NCI-H524 treated with DMSO at 0.1 percent for 48 hours (cell line): Measurements from ENCODE around the gene CEND1.
A peak's percentile ranks its signal among the peaks of the same experiment; 100 is the strongest.

Experiments used
- DNase-seq: peaks from one replicate; lab custom pipeline; 2025; lab: John Stamatoyannopoulos, UW

CEND1 gene

DNA sequence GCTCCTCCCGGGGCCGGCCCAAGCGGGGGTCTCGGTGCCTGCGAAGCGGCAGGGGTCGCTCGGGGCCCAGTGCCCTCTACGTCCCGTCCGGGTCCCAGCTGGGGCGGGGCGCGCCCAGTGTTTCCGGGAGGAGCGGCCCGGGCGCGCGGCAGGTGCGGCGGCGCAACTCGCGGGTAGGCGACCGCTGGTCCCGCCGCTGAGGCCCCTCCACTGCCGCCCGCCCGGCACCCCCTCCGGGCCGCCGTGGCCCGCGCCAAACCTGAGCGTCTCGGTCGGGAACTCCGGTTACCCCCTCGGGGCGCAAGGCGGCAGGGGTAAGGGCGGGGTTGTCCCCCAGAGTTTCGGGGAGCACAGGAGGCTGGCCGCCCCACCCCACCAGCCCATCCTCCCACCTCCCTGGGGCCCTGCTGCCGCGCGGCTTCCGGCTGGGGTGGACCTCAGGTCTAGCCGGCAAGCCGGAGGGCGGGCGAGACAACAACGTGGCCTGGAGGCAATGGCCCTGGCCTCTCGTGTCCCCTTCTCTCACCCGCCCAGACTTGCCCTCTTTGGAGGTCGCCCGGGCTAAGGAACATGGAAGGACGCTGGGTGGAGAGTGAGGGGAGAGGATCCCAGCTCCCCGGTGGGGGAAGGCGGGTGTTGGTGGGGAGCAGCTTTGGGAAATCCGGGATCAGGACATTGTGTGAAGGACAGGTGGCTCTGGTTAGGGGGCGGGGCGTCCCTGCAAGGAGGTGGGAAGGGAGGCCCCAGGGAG lies 37.4 kb upstream of the CEND1 start:
- no peak for DNase-seq

DNA sequence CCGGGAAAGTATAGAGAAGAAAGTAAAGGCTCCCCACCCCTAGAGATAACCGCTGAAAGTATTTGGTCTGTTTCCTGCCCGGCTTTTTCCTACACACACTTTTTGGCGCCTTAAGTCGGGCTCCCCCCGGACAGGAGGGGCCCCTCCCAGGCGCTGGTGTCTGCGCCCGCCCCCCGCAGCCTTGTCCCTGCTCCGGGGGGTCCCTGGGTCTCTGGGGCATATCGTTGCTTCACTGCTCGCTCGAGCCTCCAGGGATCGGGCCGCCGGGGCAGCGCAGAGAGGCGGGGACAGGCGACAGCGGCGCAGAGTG lies 36.9 kb upstream of the CEND1 start:
- no peak for DNase-seq

DNA sequence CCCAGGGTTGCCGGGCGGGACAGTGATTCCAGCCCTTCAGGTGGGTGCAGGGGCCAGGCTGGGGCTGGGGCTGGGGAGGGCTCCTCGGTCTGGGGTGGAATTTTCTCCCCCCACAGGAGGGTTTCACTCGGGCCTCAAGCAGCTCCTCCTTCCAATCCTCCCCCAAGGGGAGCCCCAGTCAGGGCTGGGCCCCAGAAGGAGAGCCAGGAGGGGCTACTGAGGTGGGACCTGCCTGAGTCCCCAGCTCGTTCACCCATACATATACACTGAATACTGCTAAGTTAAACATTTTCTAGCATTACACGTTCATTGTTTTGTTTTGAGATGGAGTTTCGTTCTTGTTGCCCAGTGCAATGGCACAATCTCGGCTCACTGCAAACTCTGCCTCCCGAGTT lies 36.3 kb upstream of the CEND1 start:
- no peak for DNase-seq

DNA sequence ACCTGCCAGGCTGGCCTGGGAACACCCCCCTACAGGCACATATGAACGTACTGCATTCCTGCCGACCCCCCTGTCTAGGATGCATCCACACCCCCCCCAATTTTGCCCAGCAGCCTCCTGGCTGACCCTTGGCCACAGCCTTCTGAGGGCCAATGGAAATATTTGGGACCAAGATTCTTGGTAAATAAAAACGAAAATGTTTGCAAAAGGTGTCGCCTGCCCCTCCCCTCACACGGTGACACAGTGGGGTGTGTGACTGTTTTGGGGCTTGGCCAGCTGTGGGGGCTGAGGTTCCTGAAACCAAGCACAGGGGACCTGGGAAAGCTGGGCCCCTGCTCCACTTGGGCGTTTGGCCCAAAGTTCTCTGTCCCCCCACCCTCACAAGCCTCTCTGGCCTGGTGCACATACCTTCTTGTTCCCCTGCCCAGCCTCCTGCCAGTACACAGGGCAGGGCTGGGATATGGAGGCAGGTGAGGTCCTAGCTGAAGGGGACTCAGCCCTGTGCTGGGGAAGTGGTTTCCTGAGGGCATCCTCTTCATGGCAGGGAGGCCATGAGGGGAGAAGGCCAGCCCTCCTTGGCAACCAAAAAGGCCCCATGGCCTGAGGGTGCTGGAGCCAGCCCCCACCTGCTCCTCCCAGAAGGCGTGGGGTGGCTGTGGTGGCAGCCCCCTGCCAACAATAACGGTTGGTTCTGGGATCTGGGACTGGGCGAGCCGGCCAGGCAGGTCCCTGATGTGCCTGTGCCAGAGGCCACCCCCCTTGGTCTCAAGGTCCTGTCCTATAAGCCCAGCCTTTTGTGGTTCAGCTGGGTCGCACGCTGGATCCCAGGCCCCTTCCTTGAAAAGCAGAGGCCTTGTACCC lies 35.7 kb upstream of the CEND1 start:
- DNase-seq, result no peak

DNA sequence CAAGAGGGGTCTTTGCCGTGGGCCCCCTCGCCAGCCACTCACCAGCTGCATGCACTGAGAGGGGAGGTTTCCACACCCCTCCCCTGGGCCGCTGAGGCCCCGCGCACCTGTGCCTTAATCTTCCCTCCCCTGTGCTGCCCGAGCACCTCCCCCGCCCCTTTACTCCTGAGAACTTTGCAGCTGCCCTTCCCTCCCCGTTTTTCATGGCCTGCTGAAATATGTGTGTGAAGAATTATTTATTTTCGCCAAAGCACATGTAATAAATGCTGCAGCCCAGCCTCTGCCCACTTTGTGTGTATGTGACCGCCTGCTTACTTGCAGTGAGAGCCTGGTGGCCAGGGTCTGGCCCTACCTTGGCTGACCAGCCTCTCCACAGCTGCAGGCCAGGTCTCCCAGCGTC lies 35.1 kb upstream of the CEND1 start:
- DNase-seq, result no peak

DNA sequence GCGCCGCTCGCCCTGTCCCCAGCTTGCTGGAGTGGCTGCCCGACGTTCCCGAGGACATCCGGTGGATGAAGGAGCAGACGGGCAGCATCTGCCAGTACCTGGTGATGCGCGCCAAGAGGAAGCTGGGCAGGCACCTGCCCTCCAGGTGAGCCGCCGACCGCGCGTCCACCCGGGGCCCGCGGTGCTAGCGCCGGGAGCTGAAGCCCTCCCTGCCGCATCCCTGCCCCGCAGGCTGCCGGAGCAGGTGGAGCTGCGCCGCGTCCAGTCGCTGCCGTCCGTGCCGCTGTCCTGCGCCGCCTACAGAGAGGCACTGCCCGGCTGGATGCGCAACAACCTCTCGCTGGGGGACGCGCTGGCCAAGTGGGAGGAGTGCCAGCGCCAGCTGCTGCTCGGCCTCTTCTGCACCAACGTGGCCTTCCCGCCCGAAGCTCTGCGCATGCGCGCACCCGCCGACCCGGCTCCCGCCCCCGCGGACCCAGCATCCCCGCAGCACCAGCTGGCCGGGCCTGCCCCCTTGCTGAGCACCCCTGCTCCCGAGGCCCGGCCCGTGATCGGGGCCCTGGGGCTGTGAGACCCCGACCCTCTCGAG lies 34.5 kb upstream of the CEND1 start:
- DNase-seq, result peak; percentile 32

DNA sequence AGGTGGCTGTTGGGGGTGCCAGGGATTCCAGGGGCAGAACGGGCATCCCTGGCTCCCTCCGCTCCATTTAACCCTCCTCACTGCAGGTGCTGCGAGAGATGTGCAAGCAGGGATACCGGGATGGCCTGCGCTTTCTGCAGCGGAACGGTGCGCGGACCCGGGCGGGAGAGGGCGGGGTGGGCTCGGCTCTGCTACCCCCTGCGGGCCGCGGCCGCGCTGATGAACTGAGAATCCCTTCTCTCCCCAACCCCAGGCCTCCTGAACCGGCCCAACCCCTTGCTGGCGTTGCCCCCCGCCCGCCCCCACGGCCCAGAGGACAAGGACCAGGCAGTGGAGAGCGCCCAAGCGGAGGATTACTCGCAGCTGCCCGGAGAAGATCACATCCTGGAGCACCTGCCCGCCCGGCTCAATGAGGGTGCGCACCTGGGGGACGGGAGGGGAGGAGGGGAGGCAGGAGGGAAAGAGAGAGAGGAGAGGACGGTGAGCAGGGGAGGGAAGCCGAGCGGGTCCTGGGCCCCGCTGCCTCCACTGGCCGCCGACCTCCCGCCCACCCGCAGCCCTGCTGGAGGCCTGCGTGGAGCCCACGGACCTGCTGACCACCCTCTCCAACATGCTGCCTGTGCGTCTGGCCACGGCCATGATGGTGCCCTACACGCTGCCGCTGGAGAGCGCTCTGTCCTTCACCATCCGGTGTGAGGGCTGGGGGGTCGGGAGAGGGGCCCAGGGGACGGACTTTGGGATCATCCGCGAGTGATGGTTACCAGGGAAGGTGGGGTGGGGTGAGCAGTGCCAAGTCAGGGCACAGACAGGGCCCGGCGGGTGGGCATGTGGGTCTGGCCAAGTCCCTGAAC lies 33.8 kb upstream of the CEND1 start:
- DNase-seq, result no peak

DNA sequence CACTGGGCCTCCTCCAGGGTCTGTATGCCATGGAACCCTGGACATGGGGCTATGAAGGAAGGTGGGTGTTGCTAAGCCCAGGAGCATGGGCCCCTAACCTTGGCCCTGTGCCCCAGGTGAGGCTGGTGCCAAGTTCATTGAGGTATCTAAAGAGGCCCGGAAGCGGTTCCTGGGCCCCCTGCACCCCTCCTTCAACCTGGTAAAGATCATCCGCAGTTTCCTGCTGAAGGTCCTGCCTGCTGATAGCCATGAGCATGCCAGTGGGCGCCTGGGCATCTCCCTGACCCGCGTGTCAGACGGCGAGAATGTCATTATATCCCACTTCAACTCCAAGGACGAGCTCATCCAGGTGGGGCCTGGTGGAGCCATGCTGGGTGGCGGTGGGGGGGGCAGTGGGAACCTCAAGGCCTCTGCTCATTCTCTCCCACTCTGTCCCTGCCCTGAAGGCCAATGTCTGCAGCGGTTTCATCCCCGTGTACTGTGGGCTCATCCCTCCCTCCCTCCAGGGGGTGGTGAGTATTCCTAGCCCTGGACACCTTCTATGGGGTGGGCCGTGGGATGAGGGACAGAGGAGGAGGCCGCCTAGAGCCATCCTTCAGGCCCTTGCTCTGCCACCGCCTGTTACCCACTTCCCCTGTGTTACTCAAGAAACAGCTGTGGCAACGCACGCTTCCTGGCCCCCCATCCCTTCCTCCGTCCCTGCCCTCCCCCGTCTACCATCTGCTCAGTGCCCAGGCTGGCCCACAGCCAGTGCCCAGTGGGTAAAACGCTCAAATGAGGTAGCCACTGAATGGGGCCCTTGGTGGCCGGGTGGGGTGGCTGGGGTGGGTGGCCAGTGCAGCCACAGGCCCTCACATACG lies 31.9 kb upstream of the CEND1 start:
- no peak for DNase-seq

DNA sequence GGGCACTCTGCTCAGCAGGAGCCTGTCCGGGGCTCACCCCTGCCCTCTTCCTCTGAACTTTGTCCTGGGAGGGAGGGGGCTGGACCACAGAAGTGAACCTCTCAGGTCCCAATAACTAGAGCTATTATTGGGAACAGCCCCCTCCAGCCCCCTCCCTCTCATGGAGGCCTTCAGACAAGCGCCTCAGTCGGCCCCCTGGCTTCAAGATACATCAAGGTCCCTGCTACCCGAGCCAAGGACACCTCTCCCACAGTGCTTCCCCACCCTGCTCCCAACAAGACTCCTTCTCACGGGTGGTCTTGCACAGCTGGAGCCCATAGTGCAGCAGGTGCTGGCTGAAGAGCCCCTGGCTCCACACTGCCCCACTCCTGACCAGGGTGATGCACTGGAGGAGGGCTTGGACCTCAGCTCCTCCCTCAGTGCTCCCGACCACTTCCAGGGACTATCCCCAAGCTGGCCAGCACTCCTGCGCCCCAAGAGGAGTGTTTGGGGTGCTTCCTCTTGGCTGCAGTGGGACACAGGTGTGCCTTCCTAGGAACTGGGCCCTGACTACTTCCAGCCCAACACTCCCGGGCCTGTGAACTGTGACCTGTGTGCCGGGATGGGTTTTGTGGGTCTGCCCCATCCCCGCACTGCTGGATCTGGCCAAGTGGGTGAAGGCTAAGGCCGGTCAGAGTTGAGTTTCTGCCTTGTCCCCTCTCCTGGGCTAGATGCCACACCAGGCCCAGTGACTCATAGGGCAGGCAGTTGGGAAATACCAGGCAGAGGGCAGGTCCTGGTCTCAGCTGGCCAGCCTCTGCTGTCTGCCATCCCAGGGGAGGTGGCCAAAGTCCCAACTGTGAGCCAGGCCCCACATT lies 31.0 kb upstream of the CEND1 start:
- DNase-seq, result no peak

DNA sequence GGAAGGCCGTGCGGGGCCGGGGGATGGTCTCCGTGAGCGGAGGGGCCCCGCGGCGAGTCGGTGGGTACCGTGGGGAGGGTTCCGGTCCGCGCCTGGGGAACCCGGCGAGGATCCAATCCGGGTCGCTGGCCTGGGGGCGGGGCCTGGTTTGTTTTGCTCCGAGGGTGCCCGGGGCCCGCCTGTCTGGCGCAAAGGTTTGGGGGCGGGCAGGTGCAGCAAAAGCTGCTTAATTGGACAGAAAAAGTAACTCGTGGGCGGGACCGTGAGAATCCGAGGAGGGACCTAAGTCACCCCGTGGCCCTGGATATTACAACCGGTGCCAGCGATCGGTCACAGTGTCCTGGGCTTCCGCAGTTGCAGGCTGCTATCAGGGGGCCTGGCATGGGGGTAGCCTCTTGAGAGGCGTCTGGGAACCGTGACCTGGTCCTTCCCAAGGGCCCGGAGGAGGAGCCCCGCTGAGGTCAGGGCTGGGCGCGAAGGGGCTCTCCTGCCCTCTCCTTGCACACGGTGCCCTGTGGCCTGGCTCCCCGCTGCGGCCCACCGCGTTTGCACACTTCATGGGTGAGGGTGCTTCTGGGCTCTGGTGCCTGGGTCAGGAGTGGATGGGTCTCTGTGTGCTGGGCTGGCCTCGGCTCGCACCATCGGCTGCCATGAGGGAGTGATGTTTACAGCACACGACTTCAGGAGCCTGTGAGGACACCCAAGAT lies 30.2 kb upstream of the CEND1 start:
- peak; percentile 29 for DNase-seq

DNA sequence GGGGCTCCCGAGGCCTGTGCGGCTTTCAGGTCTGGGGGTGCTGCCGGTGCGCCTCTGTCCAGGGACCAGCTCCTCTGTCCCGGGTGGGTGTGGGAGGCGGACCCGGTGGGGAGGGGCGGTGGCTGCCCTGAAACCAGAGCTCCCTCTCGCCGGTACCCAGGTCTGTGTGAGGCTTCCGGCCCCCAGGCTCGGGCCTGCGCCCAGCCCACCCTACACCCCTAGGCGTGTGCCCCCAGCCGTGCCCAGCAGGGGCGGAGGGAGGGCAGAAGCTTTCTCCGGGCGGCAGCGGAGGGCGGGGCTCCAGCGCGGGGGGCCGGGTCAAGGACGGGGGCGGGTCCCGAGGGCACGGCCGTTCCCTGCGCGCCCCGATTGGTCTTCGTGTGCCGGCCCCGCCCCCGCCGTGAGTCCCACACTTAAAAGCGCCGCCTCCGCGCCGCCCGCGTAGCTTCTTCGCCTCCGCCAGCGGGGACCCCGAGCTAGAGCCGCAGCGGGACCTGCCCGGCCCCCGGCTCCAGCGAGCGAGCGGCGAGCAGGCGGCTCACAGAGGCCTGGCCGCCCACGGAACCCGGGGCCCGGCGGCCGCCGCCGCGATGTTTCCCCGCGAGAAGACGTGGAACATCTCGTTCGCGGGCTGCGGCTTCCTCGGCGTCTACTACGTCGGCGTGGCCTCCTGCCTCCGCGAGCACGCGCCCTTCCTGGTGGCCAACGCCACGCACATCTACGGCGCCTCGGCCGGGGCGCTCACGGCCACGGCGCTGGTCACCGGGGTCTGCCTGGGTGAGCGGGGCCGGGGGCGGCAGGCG lies 29.4 kb upstream of the CEND1 start:
- DNase-seq, result no peak

DNA sequence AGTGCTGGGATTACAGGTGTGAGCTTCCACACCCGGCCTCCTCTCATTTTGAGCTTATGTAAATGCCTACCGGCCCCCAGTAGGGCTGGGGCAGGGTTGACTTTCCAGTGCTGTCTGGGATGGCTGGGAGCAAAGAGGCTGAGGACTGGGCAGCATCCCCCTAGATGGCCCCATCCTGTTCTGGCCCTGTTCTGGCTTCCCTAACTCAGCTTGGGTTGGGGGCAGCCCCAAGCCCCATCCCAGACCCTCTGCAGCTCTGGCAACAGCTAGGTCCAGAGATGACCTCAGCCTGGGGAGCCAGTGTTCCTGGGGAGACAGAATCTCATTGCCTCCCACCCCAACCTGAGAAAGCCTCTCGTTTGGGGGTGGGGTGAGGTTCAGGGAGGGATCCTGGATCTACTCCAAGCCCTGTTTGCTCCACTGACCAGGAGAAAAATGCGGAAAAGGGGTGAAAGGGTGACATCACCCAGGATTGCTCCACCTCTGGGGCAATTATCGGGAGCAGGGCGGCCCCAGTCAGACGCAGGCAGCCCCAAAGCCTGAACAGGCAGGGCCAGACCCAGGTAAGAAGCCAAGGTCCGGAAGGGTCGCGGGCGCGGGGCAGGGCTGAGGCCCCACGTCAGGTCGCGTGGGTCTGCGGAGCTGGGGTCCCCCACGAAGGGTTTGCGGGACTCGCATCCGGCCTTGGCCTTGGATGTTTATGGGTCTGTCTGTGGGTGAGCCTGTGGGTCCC lies 28.7 kb upstream of the CEND1 start, which contains the start of gene PNPLA2:
Gene PNPLA2, plus strand, starts transcription at position 519 of the 733 bp plus-strand sequence. CDS start 805 bp downstream, outside the sequence.
- no peak for DNase-seq

DNA sequence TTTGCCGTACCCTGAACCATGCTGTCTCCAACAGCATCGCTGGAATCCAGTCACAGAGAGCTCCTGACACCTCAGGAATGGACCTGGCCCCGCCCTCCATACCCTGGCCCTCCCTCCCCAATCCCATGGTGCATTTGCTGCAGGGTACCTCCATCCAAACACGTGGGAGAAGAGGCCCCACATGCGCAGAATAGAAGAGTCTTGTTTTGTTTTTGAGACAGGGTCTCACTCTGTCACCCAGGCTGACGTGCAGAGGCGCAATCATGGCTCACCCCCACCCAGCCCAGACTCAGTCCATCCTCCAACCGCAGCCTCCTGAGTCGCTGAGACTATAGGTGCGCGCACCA lies 26.5 kb upstream of the CEND1 start:
- DNase-seq, result no peak

DNA sequence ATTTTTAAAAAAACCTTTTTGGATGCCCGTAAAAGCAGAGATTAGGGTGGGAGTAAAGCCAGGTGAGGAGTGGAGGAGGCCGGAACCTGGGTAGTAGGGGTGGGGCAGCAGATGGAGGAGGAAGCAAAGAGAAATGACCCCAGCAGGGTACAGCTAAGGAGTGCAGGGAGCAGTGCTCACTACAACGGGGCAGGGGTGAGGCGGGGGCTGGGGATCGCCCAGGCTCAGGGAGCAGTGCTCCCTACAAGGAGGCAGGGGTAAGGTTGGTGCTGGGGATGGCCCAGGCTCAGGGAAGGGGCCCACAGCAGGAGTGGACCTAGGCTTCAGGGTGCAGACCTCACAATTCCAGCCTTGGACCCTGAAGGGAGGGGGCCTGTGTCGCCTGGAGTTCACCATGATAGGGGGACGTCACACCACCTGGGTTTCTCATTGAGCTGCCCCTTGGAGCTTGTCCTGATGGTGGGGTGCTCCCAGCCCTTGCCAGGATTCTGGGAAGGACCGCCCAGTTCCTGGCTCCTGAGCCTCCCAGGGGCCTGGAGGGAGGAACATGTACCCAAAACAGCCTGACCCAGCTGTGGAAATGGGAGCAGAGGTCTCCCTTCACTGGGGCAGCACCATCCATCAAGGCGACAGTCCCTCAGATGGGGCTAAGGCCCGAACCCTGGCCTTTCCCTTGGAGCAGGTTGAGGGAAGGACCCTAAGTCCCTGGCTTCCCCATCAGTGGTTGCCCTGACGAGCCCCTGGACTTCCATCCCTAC lies 26.0 kb upstream of the CEND1 start:
- no peak for DNase-seq

DNA sequence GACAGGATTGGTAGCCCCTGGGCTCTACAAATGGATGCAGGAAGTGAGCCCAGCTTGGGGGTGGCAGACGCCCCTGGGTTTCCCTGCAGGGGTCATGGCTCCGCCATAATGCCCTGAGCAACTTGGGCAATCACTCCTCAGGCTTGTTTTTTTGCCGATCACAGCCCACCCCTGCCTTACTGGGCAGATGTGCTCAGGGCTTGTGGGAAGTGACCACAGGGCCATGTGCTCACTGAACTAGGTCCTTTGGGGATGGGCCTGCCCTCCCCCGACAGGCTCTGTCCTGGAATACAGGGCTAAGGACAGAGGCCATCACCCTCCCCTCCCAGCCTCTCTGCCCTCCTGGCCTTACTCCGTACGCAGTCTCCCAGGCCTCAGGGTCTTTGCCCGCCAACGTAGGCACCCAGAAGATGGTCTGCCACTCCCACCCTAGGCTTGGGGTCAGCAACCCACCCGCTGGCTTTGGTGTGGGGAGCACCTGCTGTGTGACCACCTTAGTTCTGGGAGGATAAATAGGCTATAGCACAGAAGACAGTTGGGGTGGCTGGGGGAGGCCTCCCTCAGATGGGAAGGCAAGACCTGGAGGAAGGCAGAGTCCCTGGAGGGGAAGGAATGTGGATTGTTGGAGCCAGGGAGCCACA lies 23.7 kb upstream of the CEND1 start:
- DNase-seq, result no peak

DNA sequence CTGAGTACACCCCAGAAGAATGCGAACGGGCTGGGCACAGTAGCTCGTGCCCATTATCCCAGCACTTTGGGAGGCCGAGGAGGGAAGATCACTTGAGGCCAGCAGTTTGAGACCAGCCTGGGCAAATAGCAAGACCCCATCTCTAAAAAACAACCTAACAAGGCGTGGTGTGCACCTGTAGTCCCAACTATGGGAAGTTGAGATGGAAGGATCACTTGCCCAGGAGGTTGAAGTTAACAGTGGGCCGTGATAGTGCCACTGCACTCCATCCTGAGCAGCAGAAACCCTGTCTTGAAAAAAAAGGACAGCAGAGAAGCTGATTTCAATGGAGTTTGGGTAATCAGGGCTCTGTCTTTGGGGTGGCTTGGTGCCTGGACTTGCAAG lies 23.2 kb upstream of the CEND1 start:
- DNase-seq, result no peak

DNA sequence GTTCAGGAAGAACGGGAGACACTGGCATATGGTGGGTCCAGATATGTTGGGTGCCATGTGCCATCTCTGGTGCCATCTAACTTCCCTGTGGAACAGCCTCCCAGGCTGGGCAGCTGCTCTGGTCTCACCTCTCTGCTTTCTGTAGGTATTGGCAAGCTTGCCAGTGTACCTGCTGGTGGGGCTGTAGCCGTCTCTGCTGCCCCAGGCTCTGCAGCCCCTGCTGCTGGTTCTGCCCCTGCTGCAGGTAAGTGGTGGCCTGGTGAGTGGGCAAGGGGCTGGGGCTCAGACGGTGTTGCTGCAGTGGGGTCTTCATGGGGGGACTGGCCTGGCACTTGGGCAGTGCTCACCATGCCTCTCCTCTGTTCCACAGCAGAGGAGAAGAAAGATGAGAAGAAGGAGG lies 22.5 kb upstream of the CEND1 start:
- no peak for DNase-seq
